SKM-1 (cell line): ENCODE measurements around the gene SERPINE2.

ENCODE experiments used
- DNase-seq: peaks from one replicate; lab custom pipeline; 2025; ENCODE audit not compliant: unreplicated experiment; lab: John Stamatoyannopoulos, UW

SERPINE2 gene, protein sequence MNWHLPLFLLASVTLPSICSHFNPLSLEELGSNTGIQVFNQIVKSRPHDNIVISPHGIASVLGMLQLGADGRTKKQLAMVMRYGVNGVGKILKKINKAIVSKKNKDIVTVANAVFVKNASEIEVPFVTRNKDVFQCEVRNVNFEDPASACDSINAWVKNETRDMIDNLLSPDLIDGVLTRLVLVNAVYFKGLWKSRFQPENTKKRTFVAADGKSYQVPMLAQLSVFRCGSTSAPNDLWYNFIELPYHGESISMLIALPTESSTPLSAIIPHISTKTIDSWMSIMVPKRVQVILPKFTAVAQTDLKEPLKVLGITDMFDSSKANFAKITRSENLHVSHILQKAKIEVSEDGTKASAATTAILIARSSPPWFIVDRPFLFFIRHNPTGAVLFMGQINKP

DNA sequence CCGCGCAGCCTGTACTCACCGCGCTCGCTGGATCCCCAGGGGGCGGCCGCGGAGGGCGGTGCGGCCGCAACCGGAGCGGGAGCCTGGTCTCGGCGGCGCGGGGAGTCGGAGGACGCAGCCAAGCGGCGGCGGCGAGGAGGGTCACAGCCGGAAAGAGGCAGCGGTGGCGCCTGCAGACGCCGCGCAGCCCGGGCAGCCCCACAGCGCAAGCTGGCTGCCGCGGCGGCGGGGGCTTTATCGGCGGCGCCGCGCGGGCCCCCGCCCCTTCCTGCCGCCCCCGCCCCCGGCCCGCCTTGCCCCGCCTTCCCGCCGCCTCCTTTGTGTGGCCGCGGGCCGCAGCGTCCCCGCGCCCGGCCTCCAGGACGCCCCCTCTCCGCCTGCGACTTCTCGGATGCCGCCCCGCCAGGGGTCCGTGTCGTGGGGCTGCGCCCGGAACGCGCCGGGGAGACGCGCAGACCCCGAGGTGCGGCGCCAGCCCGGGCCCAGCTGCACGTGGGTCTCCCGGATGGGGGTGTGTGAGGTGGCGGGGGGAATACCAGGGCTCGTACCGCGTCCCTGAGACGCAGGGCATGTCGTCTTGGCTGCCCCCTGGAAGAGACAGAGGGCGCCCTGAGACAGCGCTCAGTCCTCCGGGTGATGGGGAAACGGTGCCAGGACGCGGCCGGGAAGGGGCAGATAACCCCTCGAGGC, at the start of gene SERPINE2:
Gene SERPINE2, minus strand, starts transcription at position 207 of the 690 bp plus-strand sequence. CDS start 37,386 bp downstream, outside the sequence.
- peak; percentile 15 for DNase-seq

- no peak for DNase-seq
These were observed 47.3 kb upstream of the SERPINE2 start for GRCh38 chr2:224086226-224086914.

- no peak for DNase-seq
These were observed 46.7 kb upstream of the SERPINE2 start for GRCh38 chr2:224085811-224086210.

GRCh38 chr2:224085246-224085645, 46.2 kb upstream of the SERPINE2 start:
- no peak for DNase-seq

- DNase-seq = no peak
These were observed 45.3 kb upstream of the SERPINE2 start for GRCh38 chr2:224084266-224084892.

GRCh38 chr2:224083638-224084037, 44.6 kb upstream of the SERPINE2 start:
- no peak for DNase-seq

DNA sequence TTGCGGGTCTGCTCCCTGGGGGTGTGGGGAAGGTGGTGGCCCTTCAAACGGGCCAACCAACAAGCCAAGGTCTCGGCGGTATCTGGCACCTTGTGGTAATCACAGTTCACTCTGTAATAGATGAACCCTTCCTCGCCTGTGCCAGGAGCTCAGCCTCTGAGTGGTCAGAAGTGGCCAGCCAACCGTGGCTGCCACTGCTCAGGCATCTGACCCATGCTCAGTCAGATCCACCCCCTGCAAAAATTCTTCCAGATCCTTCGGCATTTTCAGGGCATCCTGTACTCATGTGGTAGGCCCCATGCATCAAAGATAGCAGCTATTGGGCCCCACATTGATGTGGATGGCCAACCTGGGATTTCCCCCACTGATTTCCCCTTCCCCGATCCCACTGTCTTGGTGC, 39.6 kb upstream of the SERPINE2 start:
- no peak for DNase-seq

- DNase-seq = no peak
These were observed 38.9 kb upstream of the SERPINE2 start for GRCh38 chr2:224077773-224078507.

DNA sequence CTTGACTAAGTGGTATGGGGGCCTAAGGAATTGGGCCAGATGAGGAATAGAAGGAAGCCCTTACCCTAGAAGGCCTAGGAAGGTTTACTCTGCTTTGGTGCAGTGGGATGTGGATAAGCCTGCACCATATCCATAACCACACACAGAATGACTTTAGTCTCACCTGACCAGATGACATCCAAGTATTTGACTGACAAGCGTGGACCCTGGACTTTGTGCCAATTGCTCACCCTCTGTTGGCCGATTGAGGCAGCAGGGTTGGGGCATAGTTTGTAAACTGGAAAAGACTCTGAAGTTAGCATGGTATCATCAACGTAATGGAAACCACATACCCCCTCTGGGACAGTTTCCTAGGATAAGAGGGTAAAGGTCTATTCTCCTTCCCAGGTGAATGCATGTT, 36.5 kb upstream of the SERPINE2 start:
- DNase-seq = no peak

DNA sequence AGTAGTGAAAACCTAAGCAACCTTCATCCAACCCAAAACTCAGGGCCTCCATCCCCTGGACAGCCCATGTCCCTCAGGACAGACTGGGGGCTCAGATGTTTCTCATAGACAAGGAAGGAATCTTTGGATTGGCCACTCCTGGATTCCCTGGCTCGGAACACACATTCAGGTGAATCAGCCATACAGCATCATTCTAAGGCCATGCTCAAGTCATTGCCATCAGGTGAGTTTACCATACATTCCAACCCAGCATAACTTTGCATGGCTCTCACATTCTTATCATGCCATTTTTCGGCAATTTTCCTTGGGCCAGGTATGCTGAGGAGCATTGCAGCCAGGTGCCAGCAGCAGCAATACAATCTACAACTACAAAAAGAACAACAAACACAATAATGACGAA, 34.6 kb upstream of the SERPINE2 start:
- no peak for DNase-seq

GRCh38 chr2:224072541-224073188, 33.6 kb upstream of the SERPINE2 start:
- DNase-seq = no peak

DNA sequence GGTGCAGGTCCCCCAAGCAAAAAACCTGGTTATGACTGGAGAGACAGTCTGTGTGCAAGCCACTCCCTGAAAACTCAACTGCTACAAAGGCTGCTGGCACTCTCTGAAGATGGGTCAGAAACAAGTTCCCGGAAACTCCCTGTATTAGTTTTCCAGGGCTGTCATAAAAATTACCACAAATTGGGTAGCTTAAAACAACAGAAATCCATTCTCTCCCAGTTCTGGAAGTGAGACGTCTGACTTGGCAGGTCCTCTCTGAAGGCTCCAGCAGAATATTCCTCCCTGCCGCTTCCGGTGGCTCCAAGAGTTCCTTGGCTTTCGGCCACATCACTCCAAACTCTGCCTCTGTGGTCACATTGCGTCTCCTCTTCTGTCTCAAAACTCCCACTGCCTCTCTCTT, 30.1 kb upstream of the SERPINE2 start:
- no peak for DNase-seq

DNA sequence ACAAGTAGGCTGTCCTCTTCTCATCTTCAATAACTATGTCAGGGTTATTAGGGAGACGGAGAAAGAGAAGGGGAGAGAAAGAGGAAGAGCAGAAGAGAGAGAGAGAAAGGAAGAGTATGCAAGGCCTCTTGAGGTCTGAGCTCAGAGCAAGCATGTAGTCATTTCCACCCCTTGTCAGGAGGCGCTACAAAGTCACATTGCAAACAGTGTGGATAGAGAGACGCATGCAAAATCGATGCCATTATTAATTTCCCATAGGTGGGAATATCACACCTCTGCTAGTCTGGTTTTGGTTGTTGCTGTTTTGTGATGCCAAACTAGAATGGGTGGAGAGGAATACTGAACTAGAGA, 24.2 kb upstream of the SERPINE2 start:
- no peak for DNase-seq

- no peak for DNase-seq
These were observed 23.6 kb upstream of the SERPINE2 start for GRCh38 chr2:224062481-224063297.

DNA sequence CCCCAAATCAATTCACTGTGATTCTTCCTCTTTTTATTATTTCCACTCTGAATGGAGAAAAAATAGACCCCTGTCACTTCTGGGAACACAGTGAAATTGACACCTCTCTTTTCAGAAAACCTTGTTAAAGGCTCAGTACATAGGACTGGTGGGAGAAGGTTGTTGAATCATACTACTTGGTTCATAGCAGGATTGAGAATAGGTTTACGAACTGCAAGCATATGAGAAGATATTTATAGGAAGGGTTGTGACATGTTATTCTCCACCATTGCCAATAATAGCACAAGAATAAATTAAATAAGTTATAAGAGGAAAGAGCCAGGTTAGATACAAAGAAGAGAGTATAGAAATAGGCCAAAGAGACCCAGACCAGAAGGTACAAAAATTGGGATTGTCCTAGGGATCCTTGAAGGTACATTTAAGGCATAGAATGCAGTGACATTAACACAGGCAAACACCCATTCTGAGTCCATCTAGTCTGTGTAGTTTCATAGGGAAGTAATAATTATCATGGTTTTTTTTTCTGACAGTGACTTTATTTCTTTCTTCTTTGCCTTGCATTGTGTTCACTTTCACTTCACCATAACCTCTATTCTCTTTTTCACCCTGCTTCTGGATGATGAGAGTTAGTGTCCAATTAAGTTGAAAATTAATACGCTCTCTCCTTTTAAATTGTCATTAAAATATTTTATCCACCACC, 21.8 kb upstream of the SERPINE2 start:
- no peak for DNase-seq

GRCh38 chr2:224059178-224059577, 20.1 kb upstream of the SERPINE2 start:
- DNase-seq = no peak

DNA sequence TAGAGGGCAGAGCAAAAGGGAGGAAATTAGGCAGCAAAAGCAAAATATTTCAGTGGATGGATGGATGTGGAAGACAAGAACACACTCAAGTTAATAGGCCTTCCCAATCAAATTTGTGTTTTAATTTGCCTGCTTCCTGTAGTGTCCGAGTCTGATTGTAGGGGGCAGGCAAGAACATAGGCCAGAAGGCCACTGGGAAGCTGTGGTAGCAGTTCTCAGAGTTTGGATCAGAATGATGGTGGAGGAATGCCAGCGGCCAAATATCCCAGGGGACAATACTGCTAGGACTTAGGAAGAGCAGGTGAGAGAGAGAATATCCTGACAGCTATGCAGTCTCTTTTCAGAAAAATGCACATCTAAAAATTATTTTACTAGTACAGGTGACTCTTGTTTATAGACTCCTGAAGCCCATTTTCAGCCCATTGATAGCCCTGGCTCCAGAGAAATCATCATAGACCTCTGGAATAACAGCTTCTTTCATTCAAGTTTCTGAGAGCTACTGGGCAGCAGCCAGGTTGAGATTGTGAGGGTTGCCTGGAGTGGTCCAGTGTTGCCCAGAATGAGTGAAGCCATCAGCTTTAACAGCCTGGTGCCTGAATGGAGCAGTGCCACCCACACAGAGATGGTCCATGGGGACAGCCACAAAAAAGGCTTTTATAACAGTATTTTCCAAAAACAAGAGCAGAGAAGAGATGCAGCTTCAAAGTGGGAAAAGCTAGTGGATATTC, 19.1 kb upstream of the SERPINE2 start:
- no peak for DNase-seq

DNA sequence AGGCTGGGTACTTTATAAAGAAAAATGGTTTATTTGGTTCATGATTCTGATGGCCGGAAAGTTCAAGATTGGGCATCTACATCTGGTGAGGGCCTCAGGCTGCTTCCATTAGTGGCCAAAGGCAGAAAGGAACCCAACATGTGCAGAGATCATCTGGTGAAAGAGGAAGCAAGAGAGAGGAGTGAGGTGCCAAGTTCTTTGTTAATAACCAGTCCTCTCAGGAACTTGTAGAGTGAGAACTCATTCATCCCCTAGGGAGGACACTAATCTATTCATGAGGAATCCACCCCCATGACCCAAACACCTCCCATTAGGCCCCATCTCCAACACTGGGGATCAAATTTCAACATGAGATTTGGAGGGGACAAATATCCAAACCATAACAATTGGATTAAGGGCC, 17.8 kb upstream of the SERPINE2 start:
- no peak for DNase-seq
